GM21367 (cell line): ENCODE data around the gene KIAA0513.
"Not testable (repeated sequence)": the region's sequence is repeated elsewhere in the genome, so short reads cannot be mapped to it uniquely, and the experiment has no call there.

Experiments
- ATAC-seq: cut with Tn5 transposase; IDR thresholded peaks from one replicate; pipeline ENCODE4 v1.9.1; 2021; ENCODE audit not compliant: unreplicated experiment

The KIAA0513 gene

DNA sequence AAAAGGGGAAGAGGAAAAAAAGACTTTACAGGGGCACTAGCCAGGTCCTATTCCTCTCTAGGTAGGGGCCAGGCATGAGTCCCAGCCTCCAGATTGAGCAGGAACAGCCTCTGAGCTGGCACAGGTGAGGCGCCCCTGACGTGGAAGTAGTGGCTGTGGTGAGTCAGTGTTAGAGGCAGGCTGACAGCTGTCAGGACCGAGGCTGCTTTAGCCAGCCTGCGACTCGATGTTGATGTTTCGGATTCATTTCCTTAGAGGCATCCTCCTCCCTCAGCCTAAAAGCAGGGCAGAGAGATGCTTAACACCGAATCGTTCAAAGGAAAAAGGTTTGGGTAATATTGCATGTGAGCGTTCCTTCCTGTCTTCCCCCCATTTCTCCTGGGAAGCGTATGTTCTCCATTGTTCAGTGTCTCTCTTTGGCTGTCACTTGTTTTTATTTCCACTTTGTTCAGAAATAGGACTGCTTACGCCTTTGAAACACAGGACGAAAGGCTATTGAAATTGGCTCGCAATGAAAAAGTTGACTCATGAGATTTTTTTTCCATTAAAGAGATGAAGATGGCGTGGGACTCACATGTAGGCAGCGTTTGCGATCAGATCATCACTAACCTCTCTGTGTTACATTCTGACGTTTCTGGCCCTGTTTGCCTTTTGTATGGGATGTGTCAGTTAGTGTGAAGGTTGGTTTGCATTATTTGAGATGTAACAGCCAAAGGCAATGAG is 1.3 kb downstream of the KIAA0513 start:
- ATAC-seq, result no peak

DNA sequence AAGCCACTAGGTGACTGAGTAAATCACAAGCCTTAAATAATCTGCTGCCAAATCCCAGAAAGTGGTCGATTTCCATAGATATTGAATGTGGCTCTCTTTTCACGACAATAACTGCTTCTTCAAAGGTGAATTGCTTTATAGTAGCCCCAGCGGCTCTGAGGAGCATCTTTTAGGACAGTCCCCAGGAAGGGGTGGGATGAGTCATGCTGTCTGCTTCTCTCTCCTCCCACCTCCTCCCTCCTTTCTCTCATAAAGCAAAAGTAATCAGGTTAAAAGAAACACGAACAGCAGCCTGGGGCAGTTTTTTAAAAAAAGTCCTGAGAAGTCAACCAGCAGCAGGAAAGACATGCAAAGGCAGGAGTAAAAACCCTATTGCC is 1.8 kb downstream of the KIAA0513 start:
- no peak for ATAC-seq

DNA sequence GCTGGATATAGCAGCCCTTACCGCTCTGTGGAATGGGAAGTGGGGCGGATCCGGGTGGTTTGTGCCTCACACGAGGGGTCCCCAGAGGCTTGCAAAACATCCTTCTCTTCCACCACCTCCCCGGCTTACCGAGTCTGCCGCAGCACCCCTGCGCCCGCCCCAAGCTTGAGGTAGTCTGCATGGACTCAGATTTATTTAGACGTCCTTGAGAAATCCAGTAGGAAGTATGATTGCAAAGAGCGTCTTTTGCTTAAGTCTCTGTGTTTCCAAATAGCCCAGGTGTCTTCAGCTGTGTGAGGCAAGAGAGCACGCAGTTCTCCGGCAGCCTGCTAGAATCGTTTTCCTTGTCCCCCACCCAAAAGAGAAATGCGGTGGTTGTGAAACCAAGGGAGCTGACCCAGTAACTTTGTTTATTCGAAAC is 2.4 kb downstream of the KIAA0513 start:
- ATAC-seq, result no peak

DNA sequence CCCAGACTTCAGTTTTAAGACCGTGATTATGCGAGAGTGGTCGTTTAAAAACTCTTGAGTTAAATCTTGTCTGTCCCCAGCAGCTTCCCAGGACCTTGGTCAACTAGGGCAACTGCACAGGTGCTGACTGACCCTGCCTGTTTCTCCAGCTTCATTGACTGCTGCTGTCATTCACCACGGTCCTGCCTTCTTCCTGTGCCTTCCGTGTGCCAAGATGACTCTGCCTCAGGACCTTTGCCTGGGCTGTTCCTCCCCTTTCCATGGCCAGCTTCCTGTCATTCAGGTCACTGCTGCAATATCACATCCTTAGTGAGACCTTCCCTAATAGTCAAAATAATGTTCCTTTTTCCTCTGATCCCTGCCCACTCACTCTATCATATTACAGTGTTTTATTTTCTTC is 3.9 kb downstream of the KIAA0513 start:
- no peak for ATAC-seq

DNA sequence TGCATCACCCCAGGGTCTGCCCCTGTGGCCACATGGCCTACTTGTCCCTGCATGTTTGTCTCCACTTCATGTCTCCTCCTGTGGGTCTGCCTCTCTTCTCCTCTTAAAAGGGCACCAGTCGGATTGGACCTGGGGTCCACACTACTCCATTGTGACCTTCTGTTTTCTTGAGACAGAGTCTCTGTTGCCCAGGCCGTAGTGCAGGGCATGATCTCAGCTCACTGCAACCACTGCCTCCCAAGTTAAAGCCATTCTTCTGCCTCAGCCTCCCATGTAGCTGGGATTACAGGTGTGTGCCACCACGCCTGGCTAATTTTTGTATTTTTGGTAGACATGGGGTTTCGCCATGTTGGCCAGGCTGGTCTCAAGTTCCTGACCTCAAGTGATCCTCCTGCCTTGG is 4.6 kb downstream of the KIAA0513 start:
- ATAC-seq, result not testable (repeated sequence)

DNA sequence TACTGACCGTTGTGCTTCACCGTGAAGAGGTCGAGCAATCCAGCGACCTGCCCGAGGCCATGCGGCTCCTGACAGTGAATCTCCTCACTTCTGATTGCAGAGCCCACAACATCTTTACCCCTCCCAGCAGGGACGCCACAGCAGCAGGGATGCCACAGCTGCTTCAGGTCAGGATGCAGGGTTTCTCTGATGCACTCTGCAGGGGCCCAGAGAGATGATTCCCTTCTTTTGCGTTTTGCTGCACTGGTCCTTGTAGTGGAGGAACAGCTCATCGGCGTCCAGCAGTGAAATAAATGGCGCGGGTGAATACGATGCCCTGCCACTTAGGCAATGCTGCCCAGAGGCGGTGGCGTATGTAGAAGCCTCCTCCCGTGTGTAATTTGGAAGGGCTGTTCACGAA is 5.6 kb downstream of the KIAA0513 start:
- no peak for ATAC-seq

DNA sequence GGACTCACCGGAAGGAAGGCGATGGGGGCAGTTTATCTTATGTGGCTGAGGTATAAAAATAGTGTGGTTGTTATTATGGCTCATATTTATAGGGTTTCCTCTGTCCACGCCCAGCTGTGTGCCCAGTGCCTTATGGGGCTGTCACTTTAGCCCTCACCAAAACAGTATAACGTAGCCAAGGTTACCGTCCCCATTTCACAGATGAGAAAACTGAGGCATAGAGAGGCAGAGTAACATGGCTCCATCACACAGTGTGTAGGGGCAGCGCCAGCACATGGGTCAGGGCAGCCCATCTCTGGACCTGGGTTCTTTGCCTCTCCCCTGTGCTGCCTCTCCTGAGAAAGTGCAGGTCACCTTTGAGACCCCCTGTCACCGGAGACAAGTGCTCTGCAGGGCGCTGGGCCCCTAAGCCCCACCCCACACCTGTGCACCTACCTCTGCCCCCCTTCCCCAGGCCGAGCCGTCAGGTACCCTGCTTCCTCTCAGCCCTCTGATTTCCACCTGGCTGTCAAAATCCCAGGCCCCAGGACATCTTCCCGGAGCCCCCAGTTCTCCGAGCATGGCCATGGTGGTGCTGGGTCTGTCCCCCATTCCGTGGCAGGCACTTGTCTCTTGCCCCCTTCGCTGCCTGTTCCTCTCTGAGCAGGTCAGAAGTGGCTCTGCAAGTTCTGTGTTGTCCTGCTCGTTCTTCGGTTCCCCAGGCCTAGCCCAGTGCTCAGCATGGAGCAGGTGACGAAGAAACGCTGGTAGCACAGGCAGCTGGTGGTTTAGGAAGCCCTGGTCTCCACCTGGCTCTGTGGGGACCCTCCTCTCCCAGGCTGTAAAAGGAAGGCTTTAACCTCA is 7.2 kb downstream of the KIAA0513 start:
- ATAC-seq, result no peak

DNA sequence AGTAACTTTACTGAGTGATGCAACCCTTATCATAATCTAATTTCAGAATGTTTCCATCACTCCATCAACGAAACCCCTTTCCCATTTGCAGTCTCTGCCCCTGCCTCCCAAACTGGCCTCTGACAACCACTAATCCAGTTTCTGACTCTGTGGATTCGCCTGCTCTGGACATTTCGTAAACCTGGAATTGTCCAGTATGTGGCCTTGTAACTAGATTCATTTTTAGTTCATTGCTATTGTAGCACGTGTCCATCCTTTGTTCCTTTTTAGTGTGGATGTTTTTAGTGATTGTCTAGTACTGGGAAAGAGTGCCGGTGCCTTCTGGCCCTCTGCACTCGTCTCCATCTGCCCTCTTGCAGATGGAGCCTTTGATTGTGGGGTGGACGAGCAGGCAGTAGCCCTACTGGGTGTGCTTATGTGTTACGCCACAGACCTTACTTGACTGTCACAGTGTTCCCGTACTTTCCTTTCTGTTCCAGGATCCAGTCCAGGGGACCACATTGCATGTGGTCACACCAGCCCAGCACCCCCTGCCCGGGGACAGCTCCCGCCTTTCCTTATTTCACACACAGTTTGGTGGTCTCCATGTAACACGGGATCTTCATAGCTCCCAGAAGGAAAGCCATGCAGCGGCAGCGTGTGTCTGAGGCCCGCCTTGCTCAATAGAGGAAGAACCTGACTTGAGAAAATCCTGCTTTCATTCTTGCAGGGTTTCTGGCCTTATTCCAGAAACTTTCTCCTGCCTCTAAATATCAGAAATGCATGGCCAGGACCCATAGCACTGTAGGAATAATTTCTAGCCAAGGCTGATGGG is 8.8 kb downstream of the KIAA0513 start:
- no peak for ATAC-seq

DNA sequence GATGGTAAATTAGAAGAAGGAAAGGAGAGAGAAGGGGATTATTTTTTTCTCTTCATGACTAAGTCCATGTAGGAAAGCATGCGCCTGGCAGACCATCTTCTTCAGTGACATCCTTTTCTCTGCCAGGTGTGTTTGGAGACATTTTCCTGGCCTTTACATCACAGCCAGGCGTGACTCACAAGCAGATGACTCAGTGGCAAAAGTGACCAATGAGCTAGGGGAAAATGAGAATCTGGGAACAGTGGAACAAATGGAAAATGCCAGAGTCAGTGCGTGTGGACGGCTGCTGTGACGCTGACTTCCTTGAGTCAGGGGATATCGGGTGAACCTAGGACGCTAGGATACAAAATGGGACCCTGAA is 9.4 kb downstream of the KIAA0513 start:
- no peak for ATAC-seq

DNA sequence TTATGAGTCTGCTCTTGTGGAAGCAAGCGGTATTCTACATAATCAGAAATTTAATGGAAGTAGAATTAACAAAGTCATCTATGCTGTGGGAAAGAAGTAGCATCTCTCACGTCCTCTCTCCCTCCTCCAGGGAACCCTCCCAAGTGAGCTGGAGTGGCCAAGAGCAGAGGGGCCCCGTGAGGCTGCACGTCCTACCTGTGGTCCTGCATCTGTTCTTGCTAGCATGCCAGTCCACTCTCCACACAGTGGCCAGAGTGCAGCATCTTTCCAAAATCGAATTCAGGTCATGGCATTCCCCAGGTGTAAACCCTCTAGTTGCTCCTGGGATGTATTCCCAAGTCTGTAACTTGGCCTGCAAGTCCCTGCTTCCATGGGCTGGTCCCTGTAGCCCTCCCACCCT is 10.1 kb downstream of the KIAA0513 start:
- ATAC-seq, result no peak

DNA sequence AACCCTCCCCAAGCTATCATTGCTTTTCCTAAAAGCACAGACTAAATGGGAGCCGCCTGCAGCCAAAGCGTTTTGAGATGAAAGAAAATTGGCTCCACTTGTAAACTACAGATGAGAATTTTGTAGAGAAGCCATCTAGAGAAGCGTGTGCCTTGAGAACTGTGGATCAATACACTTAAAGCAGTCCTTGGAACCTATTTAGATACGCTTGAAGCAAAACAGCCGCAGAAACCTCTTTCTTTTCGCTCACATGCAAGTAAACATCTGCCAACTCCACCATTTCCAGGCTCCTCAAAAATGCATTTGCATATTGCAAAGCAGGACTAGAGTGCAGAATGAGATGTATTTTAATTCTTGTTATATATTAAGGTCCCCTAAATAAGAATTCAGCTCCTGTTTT is 13.1 kb downstream of the KIAA0513 start:
- ATAC-seq, result no peak

DNA sequence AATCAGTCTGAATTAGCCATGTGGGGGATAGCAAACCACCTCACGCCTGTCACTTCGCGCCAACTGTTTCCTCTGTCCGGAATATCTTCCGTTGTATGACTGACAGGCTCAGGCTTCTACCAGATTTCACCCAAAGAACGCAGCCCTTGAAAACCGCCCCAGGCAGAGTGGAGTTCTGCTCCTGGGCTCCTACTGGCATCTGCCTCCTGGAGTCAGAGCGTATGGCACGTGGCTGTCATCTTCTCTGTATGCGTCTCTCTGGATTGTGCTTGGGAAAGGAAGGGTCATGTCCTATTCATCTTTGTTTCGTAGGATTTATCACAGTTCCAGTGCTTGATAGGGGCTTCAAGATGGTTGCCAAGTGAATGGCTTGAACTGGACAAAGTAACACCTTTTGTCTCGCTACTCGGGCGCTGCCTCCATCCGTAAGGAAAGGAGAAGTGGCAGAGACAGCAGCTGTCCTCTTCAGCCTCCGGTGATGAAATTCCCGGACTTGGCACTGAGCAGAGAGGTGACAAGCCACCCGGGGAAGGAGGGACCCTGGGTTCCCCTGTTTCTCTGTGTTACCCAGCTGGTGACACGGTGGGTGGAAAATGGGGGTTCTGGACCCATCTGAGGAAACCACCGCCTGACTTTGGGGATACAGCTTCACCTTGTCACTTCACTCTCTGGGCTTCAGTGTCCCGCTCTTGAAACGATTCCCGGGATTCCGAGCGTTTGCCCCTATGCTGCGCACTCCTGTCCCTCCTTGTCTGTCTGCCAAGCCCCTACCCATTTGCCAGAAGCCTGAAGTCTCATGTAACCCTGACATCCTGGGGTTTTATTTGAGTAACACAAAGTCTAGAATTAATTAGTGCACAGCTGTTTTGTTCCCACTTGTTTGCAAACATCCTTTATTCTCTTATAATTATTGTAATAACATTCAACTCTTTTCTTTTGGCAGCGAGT is 13.9 kb downstream of the KIAA0513 start:
- no peak for ATAC-seq

DNA sequence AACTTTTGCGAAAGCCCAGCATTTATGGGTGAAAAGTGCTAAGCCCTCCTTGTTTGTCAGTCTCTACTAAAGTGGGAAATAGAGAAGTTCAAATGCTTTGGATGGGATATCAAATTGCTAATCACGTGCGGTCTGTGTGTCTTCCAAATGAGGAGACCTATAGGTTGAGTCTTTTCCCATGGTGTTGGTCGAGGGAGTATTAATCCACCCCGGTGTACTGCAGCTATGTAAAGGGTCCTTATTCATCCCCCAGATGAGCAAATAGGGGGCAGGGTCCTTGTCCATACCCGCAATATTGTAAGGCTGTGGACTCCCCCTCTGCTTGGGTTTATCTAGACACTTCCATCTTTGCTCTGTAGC is 14.6 kb downstream of the KIAA0513 start:
- no peak for ATAC-seq

DNA sequence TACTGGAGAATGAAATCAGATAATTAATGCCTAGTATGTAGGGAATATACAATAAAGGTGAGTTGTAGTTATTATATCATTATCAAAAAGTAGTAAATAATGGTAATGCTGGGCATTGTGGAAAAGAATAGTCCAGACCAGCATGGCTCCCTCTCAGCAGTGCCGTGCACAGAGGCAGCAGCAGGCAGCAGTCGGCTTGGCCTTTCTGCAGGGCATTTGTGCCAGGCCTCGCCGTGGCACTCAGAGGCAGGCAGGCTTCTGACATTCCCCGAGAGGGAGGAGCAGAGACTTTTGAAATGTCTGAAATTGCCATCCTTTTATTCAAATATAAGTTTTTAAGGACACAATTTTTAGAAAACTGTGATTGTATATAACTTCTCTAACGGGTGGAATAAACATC is 15.0 kb downstream of the KIAA0513 start:
- no peak for ATAC-seq

DNA sequence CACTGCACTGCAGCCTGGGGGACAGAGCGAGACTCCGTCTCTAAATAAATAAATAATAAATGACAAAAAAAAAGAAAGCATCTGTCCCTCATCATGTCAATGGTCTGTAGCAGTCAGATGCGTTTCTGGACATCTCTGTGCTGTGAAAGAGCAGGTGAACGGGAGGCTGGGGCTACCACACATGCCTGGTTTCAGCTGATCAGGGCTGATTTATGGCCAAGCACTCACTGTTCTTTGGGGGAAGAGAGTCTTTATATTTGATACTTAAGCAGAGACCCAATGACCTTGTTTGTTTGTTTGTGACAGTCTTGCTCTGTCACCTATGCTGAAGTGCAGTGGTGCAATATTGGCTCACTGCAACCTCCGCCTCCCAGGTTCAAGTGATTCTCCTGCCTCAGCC is 17.5 kb downstream of the KIAA0513 start:
- ATAC-seq, result no peak

DNA sequence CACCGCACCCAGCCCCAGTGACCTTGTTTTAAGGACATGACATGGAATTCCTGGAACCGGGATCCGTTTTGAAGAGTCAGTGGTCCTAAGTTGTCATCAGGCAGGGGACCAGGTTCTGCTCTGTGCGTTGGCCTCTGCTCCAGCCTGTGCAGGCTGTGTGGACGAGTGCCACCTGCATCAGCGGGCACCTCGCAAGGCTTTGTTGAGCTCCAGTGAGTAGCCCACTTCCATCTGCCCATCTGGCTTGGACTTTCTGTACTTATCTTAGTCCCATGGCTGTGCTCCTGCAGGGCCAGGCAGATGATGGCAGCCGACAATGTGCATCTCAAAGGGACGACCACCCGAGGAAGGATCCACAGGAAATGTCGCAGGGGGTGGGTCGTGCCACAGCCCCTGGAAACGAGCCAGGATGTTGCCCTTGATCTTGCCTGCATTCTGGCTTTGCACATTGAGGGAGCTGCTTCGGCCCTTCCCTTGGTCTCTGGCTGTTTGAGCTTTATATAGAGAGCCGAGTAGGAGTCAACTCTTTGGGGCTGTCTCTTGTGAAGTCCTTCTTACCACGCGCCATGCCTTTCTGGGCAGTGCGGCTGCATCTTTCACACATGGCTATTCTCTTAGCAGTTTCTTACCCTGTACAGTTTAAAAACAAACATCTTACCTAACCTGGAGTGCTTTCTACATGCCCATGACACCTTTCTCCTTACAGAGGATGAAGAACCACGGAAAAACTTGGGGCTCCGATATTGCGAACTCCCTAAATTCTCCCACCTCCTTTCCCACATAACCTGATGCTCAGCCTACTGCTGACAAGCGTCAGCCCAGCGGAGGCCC is 18.3 kb downstream of the KIAA0513 start:
- no peak for ATAC-seq

DNA sequence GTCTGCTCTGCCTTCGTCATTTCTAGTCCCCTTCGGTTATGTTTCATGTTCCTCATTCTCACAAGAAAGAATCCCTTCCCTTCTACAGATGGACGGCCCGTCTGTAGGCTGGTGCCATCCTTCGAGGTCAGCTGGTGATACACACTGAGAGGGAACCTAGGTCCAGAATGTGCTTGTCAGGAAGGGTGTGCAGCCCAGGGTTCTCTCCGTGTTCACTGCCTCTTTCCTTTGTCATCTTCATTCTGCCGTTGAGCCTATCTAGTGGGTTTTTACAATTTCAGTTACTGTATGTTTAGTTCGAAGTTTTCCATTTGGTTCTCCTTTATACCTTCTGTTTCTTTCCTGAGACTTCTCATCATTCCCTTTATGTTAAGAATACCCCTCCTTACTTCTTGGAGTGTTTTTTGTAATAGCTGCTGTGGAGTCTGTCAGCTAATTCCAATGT is 18.9 kb downstream of the KIAA0513 start:
- no peak for ATAC-seq

DNA sequence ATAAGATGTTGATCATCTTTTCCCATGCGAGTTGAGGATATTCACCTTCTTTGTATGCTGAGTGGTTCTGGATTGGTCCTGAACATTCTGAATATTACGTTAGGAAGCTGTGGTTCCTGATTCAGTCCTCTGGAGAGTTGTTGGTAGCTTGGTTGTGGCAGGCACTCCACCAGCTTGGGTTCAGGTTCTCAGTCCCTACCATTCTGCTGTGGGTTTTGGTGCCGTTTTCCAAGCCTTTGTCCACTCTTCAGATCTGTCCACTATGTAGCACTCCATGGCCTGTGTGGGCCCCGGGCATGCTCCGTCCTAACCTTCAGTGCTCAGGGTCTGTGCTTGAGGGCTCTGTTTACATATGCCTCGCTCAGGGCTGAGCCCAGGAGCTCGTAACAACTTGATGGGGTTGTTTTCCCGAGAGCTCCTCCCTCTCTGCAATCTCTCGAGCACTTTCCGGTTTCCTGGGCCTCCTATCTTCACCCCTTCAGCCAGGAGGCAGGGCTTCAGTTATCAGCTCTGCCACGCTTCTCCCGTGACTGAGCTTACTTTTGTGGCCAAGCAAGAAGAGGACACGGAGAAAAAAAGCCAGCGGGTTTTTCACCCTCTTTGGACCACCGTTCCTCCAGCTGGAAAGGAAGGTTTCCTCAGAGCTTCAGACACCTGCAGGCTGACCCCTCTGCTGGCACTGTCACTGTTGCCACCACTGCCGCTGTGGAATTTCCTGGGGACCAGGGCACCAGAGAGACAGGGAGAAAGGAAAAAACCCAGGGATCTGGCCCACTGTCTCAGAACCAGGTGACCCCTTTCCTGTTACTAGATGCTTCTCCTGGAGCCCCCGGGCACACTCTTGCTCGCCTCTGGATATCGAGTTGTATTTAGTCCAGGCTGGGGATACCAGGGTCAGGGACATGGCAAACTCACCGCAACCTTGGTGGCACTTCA is 19.6 kb downstream of the KIAA0513 start:
- no peak for ATAC-seq
